GM06990 (cell line): ENCODE data around the gene PEA15.

Experiments used
- DNase-seq: peaks from one replicate; pipeline ENCODE4 v3.0.0-alpha.2; 2011; ENCODE audit not compliant: insufficient read length; ENCODE audit errors: extremely low read depth
- H3K27me3 ChIP-seq: replicated peaks from 2 replicates; pipeline ENCODE4 v1.6.0; 2011; ENCODE audit warnings: low read length; ENCODE audit not compliant: control insufficient read depth, insufficient read depth
- H3K36me3 ChIP-seq: 2 replicates; pipeline ENCODE4 v1.5.1; 2011; ENCODE audit warnings: low read length; ENCODE audit not compliant: control insufficient read depth, insufficient read depth
- H3K4me3 ChIP-seq: replicated peaks from 2 replicates; pipeline ENCODE4 v1.5.1; 2011; ENCODE audit warnings: low read depth, mild to moderate bottlenecking, control low read depth, low read length
- TF ChIP-seq, protein P1 (sequence below): IDR thresholded peaks from 2 replicates; pipeline ENCODE4 v1.5.1; 2011; ENCODE audit warnings: low read length, control low read depth, mild to moderate bottlenecking, inconsistent platforms; ENCODE audit not compliant: insufficient read depth, poor library complexity, severe bottlenecking

PEA15 gene

DNA sequence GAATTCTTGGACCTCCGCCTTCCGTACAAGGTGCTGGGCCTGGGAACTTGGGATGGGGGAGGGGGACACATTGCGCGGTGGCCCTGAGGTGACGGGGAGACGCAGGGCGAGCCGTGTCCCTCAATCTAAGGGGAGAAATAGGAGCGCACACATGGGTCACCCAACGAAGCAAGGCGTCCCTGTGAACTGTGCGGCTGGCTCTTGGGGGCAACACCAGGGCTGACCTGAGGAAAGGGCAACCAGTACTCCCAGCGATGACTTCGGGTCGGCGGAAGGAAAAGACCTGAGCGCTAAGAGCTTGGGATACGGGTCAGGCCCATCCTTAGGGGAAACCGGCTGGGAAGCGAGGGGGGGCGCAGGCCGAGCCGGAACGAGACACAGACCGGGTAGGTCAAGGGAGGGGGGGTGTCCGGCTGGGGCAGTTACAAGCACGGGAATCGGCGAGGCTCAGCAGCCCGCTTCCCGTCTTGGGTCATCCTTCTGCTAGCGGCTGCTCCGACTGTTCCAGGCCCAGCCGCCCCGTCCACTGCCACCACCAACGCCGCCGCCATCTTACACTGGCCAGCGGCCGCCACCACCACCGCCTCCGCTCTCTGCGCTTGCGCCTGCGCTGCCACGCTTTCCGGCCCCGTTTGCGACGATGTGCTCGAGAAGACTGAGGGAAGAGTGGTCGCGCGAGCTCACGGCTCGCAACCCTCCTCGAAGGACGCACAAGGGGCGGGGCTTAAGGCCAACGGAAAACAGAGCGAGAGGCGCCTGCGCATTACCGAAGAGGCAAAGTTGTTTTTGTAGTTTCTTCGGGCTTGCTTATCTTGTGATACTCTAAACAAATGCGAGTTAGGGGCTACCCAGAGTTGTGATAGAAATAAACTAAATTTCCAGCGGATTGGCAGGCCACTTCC, 57.0 kb downstream of the PEA15 start, which contains the start of gene DCAF8:
Gene DCAF8, minus strand, starts transcription at position 657 of the 902 bp plus-strand sequence. CDS start 18,541 bp downstream, outside the sequence.
- no peaks in the 10 kb centered on the region for H3K36me3 ChIP-seq
- TF ChIP-seq, protein P1, sequence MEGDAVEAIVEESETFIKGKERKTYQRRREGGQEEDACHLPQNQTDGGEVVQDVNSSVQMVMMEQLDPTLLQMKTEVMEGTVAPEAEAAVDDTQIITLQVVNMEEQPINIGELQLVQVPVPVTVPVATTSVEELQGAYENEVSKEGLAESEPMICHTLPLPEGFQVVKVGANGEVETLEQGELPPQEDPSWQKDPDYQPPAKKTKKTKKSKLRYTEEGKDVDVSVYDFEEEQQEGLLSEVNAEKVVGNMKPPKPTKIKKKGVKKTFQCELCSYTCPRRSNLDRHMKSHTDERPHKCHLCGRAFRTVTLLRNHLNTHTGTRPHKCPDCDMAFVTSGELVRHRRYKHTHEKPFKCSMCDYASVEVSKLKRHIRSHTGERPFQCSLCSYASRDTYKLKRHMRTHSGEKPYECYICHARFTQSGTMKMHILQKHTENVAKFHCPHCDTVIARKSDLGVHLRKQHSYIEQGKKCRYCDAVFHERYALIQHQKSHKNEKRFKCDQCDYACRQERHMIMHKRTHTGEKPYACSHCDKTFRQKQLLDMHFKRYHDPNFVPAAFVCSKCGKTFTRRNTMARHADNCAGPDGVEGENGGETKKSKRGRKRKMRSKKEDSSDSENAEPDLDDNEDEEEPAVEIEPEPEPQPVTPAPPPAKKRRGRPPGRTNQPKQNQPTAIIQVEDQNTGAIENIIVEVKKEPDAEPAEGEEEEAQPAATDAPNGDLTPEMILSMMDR = no peak
- no peaks in the 10 kb centered on the region for H3K27me3 ChIP-seq
- peak; percentile 97 for DNase-seq
- peak within 1 kb of the TSS; percentile 77 for H3K4me3 ChIP-seq

DNA sequence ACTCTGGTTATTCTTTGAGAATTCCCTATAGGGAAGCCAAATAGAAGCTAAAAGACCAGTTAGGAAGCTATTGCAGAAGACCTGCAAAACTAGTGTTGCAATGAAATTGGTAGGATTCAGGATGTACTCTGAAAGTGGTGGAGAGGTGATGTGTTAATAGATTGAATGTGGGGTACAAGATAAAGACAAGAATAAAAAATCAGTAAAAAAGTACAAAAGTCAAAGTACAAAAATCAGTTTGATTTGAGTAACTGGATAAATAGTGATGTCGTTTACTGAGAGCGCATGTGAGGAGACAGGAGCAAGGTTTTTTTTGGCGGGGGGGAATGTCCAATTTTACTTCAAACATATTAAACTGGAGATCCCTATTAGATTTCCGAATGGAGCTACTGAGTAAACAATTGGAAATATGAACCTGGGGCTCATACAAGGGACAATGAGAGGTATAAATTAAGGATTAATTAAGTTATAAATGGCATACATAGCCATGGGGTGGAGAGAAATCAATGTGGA, 59.7 kb downstream of the PEA15 start:
- TF ChIP-seq, protein P1 = no peak
- Histone ChIP-seq H3K27me3 (no peaks in the 10 kb centered on the region), H3K36me3 (no peaks in the 10 kb centered on the region), H3K4me3 (no peak overlapping the region)
- DNase-seq = no peak
